WERI-Rb-1 (cell line): ENCODE measurements around the gene PAX7.
A peak's percentile ranks its signal among the peaks of the same experiment; 100 is the strongest.

Experiments used
- DNase-seq: peaks from one replicate; pipeline ENCODE4 v3.0.0-alpha.2; 2020
- H3K27ac ChIP-seq: fragments of 250-450 bp; sonication (Bioruptor Pico); 2 replicates; pipeline ENCODE4 v1.5.1; 2020; ENCODE audit warnings: mild to moderate bottlenecking, moderate library complexity
- H3K27me3 ChIP-seq: fragments of 250-450 bp; sonication (Bioruptor Pico); 2 replicates; pipeline ENCODE4 v1.5.1; 2021; ENCODE audit warnings: mild to moderate bottlenecking, low read depth, moderate library complexity; ENCODE audit not compliant: insufficient read depth, severe bottlenecking
- H3K36me3 ChIP-seq: fragments of 250-450 bp; sonication (Bioruptor Pico); 2 replicates; pipeline ENCODE4 v1.5.1; 2020; ENCODE audit warnings: mild to moderate bottlenecking, moderate library complexity
- H3K4me3 ChIP-seq: 2 replicates; pipeline ENCODE4 v1.5.1; 2011; ENCODE audit warnings: low read depth, mild to moderate bottlenecking, control low read depth, low read length
- H3K9me3 ChIP-seq: fragments of 250-450 bp; sonication (Bioruptor Pico); 2 replicates; pipeline ENCODE4 v1.5.1; 2021; ENCODE audit warnings: mild to moderate bottlenecking, moderate library complexity; ENCODE audit not compliant: severe bottlenecking
- TF ChIP-seq, protein P1 (sequence below): IDR thresholded peaks from 2 replicates; pipeline ENCODE4 v1.5.1; 2011; ENCODE audit warnings: low read depth, mild to moderate bottlenecking, control low read depth, inconsistent platforms, low read length

Gene PAX7

GRCh38 chr1:18634276-18634675 is 3.6 kb downstream of the PAX7 start:
- H3K27ac ChIP-seq: no peak overlapping the region
- H3K9me3 ChIP-seq: no peaks in the 10 kb centered on the region
- H3K27me3 ChIP-seq: peaks cover 96% of the 10 kb centered on the region
- H3K36me3 ChIP-seq: no peaks in the 10 kb centered on the region
- H3K4me3 ChIP-seq: no peak overlapping the region
- TF ChIP-seq, protein P1, sequence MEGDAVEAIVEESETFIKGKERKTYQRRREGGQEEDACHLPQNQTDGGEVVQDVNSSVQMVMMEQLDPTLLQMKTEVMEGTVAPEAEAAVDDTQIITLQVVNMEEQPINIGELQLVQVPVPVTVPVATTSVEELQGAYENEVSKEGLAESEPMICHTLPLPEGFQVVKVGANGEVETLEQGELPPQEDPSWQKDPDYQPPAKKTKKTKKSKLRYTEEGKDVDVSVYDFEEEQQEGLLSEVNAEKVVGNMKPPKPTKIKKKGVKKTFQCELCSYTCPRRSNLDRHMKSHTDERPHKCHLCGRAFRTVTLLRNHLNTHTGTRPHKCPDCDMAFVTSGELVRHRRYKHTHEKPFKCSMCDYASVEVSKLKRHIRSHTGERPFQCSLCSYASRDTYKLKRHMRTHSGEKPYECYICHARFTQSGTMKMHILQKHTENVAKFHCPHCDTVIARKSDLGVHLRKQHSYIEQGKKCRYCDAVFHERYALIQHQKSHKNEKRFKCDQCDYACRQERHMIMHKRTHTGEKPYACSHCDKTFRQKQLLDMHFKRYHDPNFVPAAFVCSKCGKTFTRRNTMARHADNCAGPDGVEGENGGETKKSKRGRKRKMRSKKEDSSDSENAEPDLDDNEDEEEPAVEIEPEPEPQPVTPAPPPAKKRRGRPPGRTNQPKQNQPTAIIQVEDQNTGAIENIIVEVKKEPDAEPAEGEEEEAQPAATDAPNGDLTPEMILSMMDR: no peak
- DNase-seq: no peak

- Histone ChIP-seq H3K36me3 (no peaks in the 10 kb centered on the region), H3K4me3 (no peak overlapping the region)
- DNase-seq: no peak
Observed at GRCh38 chr1:18635070-18635577, 4.5 kb downstream of the PAX7 start.

GRCh38 chr1:18635891-18636595 is 5.4 kb downstream of the PAX7 start:
- TF ChIP-seq, protein P1: peak; percentile 67
- H3K4me3 ChIP-seq: no peak overlapping the region
- H3K36me3 ChIP-seq: no peaks in the 10 kb centered on the region
- peak; percentile 47 for DNase-seq
- H3K27ac ChIP-seq: no peak overlapping the region
- peaks cover 97% of the 10 kb centered on the region for H3K27me3 ChIP-seq
- no peaks in the 10 kb centered on the region for H3K9me3 ChIP-seq

More at GRCh38 chr1:18635070-18635577, 4.5 kb downstream of the PAX7 start:
- H3K27me3 ChIP-seq: peaks cover 96% of the 10 kb centered on the region
- H3K9me3 ChIP-seq: no peaks in the 10 kb centered on the region
- TF ChIP-seq, protein P1: no peak
- no peak overlapping the region for H3K27ac ChIP-seq

- no peak for DNase-seq
- no peak overlapping the region; the same call in 1 of the 2 replicates for H3K4me3 ChIP-seq
- peaks cover 98% of the 10 kb centered on the region for H3K27me3 ChIP-seq
- no peak overlapping the region for H3K27ac ChIP-seq
- H3K9me3 ChIP-seq: no peaks in the 10 kb centered on the region
- TF ChIP-seq, protein P1: no peak
- no peaks in the 10 kb centered on the region for H3K36me3 ChIP-seq
Observed at GRCh38 chr1:18636596-18637508, 6.2 kb downstream of the PAX7 start.

- TF ChIP-seq, protein P1: no peak
- Histone ChIP-seq H3K36me3 (no peaks in the 10 kb centered on the region), H3K4me3 (no peak overlapping the region), H3K27me3 (peaks cover 97% of the 10 kb centered on the region), H3K9me3 (no peaks in the 10 kb centered on the region), H3K27ac (no peak overlapping the region)
- no peak for DNase-seq
Observed at GRCh38 chr1:18637511-18637960, 6.9 kb downstream of the PAX7 start.
